Natural killer cell (primary cell): Measurements from ENCODE around the gene AQP6. TPM values are rescaled to one million over a fixed set of nuclear protein-coding genes. Genes with fewer than 3 reads are reported as not detected.

Source experiments
- ATAC-seq, 3 donors: fragments of 150-1000 bp in 2 of 3; fragments of 200-7000 bp in 1 of 3; cut with Tn5 transposase; 1 replicate in 1 of 3; 2 replicates in 2 of 3; pipeline ENCODE4 v1.10.0; 2021; ENCODE audit warnings: mild to moderate bottlenecking in 2 of 3, moderate library complexity in 2 of 3
- DNase-seq, 2 donors: peaks; one replicate each; pipeline versions ENCODE4 v3.0.0 to v3.0.0-alpha.2; 2013 to 2021; ENCODE audit warnings: mixed read lengths in 1 of 2
- H3K27ac ChIP-seq: one replicate; pipeline ENCODE4 v1.5.1; 2013; ENCODE audit warnings: mild to moderate bottlenecking, low read length
- H3K27me3 ChIP-seq: one replicate; pipeline ENCODE4 v1.6.1; 2013; ENCODE audit warnings: low read length; ENCODE audit not compliant: control insufficient read depth, insufficient read depth
- H3K36me3 ChIP-seq: one replicate; pipeline ENCODE4 v1.6.1; 2013; ENCODE audit warnings: low read length; ENCODE audit not compliant: control insufficient read depth, insufficient read depth
- H3K4me1 ChIP-seq: one replicate; pipeline ENCODE4 v1.6.1; 2013; ENCODE audit warnings: low read length; ENCODE audit not compliant: control insufficient read depth, insufficient read depth
- H3K4me3 ChIP-seq: one replicate; pipeline ENCODE4 v1.5.1; 2013; ENCODE audit warnings: low read length
- H3K9me3 ChIP-seq: one replicate; pipeline ENCODE4 v1.6.1; 2013; ENCODE audit warnings: low read length; ENCODE audit not compliant: control insufficient read depth, insufficient read depth
- H3K27ac Mint-ChIP-seq, 2 donors: one replicate each; pipeline ENCODE4 v1.8.0; 2022; ENCODE audit warnings: mild to moderate bottlenecking in 2 of 2, mixed read lengths in 2 of 2, moderate library complexity in 1 of 2
- H3K27me3 Mint-ChIP-seq, 2 donors: one replicate each; pipeline ENCODE4 v1.8.0; 2022; ENCODE audit warnings: low read depth in 2 of 2, mixed read lengths in 2 of 2
- H3K36me3 Mint-ChIP-seq: one replicate; pipeline ENCODE4 v1.8.0; 2022; ENCODE audit warnings: mixed read lengths
- H3K4me1 Mint-ChIP-seq, 2 donors: one replicate each; pipeline ENCODE4 v1.8.0; 2022; ENCODE audit warnings: mixed read lengths in 2 of 2
- H3K4me3 Mint-ChIP-seq: one replicate; pipeline ENCODE4 v1.8.0; 2022; ENCODE audit warnings: mild to moderate bottlenecking, moderate library complexity, mixed read lengths
- H3K9me3 Mint-ChIP-seq, 2 donors: one replicate each; pipeline ENCODE4 v1.8.0; 2022; ENCODE audit warnings: mixed read lengths in 2 of 2
- WGBS: methylation state at CpG from one replicate; pipeline ENCODE4 v1.1.7; 2013; ENCODE audit warnings: missing lambda C conversion rate; ENCODE audit not compliant: insufficient coverage; 5-methylcytosine and 5-hydroxymethylcytosine counted together
- intact Hi-C: fragments of 100-400 bp; cut with micrococcal nuclease; formaldehyde crosslinking; loops from one replicate; pipeline ENCODE4 v1.14.2; 2022
- total RNA-seq, 4 donors: library from RNA; stranded (reverse); fragments of 120-200 nt in 1 of 4; gene quantifications; one replicate each; pipeline versions ENCODE4 v1.2.3 to v1.2.4, GENCODE V29; 2013 to 2022
- TF ChIP-seq, protein P1 (sequence below): fragments of 200-600 bp; IDR thresholded peaks from one replicate; pipeline ENCODE4 v1.8.0; 2022; ENCODE audit warnings: antibody characterized with exemption

AQP6 gene
- total RNA-seq, 3 donors from 2014 or later (not counting 1 experiment from before 2014, with no cell fraction given): not detected

DNA sequence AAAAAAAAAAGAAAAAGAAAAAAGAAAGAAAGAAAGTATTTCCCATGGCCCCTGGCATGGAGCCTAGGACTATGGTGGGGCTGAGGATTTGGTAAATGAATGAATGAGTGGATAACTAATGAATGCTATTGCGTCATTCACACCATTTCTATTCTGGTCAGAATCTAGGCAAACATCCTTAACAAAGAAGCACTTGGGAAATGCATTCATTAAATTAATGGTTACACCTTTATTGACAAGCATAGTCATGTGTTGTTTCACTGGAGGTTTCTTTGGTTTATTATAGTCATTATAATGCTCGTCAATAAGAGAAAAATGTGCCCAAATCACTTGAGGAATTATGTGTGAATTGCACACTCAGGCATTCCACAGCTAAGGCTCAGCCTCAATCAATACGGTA lies 35.8 kb upstream of the AQP6 start:
- no peak for DNase-seq
- Histone ChIP-seq H3K27me3 (no peaks in the 10 kb centered on the region), H3K36me3 (no peaks in the 10 kb centered on the region), H3K4me3 (no peak overlapping the region), H3K27ac (no peak overlapping the region), H3K9me3 (no peaks in the 10 kb centered on the region), H3K4me1 (no peaks in the 10 kb centered on the region)
- H3K36me3 Mint-ChIP-seq: no peaks in the 10 kb centered on the region
- TF ChIP-seq, protein P1, sequence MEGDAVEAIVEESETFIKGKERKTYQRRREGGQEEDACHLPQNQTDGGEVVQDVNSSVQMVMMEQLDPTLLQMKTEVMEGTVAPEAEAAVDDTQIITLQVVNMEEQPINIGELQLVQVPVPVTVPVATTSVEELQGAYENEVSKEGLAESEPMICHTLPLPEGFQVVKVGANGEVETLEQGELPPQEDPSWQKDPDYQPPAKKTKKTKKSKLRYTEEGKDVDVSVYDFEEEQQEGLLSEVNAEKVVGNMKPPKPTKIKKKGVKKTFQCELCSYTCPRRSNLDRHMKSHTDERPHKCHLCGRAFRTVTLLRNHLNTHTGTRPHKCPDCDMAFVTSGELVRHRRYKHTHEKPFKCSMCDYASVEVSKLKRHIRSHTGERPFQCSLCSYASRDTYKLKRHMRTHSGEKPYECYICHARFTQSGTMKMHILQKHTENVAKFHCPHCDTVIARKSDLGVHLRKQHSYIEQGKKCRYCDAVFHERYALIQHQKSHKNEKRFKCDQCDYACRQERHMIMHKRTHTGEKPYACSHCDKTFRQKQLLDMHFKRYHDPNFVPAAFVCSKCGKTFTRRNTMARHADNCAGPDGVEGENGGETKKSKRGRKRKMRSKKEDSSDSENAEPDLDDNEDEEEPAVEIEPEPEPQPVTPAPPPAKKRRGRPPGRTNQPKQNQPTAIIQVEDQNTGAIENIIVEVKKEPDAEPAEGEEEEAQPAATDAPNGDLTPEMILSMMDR: no peak
- peaks cover 4 to 7% of the 10 kb centered on the region in 2 donors for H3K27me3 Mint-ChIP-seq
- 88% methylated on average over 2 of the region's 3 CpGs for WGBS
- no peak for ATAC-seq
- no peaks in the 10 kb centered on the region for H3K9me3 Mint-ChIP-seq
- intact Hi-C loops: no loop called here
- no peak overlapping the region for H3K27ac Mint-ChIP-seq
- no peak overlapping the region for H3K4me3 Mint-ChIP-seq
- no peaks in the 10 kb centered on the region for H3K4me1 Mint-ChIP-seq

DNA sequence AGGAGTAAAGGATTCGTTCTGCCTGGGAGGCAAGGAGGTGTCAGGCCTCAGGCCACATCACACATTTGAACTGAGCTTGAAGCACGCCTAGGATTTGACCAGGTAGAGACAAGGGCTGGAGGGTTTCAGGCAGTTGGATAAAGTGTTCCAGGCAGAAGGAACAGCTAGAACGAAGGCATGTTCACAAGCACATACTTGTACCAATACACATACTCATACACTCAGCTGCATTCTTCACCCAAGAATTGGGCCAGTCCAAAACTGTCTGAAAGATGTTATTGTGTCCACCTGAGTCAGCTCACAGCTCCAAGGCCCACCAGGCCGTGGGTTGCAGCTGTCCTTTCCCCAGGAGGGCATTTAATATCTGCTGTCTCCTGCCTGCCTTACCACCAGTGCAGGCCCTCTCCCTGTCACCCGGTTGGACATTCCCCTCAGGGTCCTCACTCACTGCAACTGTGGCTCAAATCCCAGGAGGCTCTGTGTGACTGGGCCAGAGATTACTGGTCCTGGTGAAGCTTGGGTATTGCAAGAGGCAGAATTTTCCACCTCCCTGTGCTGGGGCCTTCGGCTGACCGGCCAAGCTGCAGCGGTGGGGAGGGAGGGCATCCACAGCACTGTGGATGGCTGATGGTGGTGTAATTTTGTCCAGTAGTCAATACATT lies 35.0 kb upstream of the AQP6 start:
- no peak overlapping the region for H3K4me3 ChIP-seq
- ATAC-seq (no peak), DNase-seq (no peak)
- no peaks in the 10 kb centered on the region for H3K4me1 ChIP-seq
- Mint-ChIP-seq H3K4me1 (peaks cover 0 to 4% of the 10 kb centered on the region in 2 donors), H3K4me3 (no peak overlapping the region), H3K27ac (no peak overlapping the region), H3K27me3 (peaks cover 4 to 7% of the 10 kb centered on the region in 2 donors), H3K9me3 (no peaks in the 10 kb centered on the region), H3K36me3 (no peaks in the 10 kb centered on the region)
- no peaks in the 10 kb centered on the region for H3K36me3 ChIP-seq
- H3K9me3 ChIP-seq: no peaks in the 10 kb centered on the region
- TF ChIP-seq, protein P1: no peak
- intact Hi-C loops: no loop called here
- H3K27ac ChIP-seq: no peak overlapping the region
- H3K27me3 ChIP-seq: no peaks in the 10 kb centered on the region
- WGBS: 73% methylated on average over 8 of the region's 8 CpGs

GRCh38 chr12:49939307-49939706 lies 33.4 kb upstream of the AQP6 start:
- Mint-ChIP-seq H3K4me3 (no peak overlapping the region), H3K36me3 (no peaks in the 10 kb centered on the region), H3K27ac (no peak overlapping the region), H3K27me3 (peaks cover 4 to 6% of the 10 kb centered on the region in 2 donors), H3K4me1 (peaks cover 0 to 8% of the 10 kb centered on the region in 2 donors), H3K9me3 (no peaks in the 10 kb centered on the region)
- TF ChIP-seq, protein P1: no peak
- Histone ChIP-seq H3K27me3 (no peaks in the 10 kb centered on the region), H3K27ac (no peak overlapping the region), H3K9me3 (no peaks in the 10 kb centered on the region), H3K4me3 (no peak overlapping the region), H3K4me1 (no peaks in the 10 kb centered on the region), H3K36me3 (no peaks in the 10 kb centered on the region)
- DNase-seq (no peak), ATAC-seq (no peak)
- intact Hi-C loops: no loop called here

DNA sequence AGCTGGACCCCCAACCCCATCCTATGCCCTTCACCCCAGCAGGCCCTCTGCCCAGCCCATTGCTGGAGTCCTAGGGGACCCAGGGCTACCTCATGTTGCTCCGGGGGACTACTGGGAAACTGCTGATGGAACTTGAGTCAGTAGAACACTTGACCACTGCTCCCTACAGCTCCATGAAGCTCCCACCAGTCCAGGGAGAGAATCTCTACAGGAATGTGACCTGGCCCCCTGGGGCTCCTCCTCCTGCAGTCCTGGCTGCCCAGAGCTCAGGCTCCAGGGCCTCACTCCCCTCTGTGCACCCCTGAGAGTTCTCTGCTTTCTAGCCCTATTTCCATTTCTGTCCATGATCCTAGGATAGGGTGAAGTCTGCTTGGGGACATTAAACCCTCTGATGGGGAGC lies 33.0 kb upstream of the AQP6 start:
- Mint-ChIP-seq H3K4me1 (peaks cover 0 to 8% of the 10 kb centered on the region in 2 donors), H3K27me3 (peaks cover 1 to 2% of the 10 kb centered on the region in 2 donors), H3K9me3 (no peaks in the 10 kb centered on the region), H3K36me3 (no peaks in the 10 kb centered on the region), H3K4me3 (no peak overlapping the region), H3K27ac (no peak overlapping the region)
- Histone ChIP-seq H3K27me3 (no peaks in the 10 kb centered on the region), H3K36me3 (no peaks in the 10 kb centered on the region), H3K4me1 (no peaks in the 10 kb centered on the region), H3K9me3 (no peaks in the 10 kb centered on the region), H3K27ac (no peak overlapping the region), H3K4me3 (no peak overlapping the region)
- TF ChIP-seq, protein P1: no peak
- ATAC-seq (no peak), DNase-seq (no peak)
- intact Hi-C loops: no loop called here
- WGBS: 100% methylated on average over 1 of the region's 1 CpG
